HepG2 (cell line): ENCODE results near the gene WDR47. TPM values are rescaled to one million over a fixed set of nuclear protein-coding genes. Genes with fewer than 3 reads are reported as not detected.

Source experiments
- AKNA ChIP-seq: sonication (generic); formaldehyde crosslinking; IDR thresholded peaks from 2 replicates; pipeline ENCODE4 v1.4.0; 2020; ENCODE audit warnings: missing genetic modification reagents, borderline replicate concordance
- ARID4A ChIP-seq: sonication (generic); formaldehyde crosslinking; IDR thresholded peaks from 2 replicates; pipeline ENCODE4 v1.5.0; 2020; ENCODE audit warnings: mild to moderate bottlenecking, missing genetic modification reagents, borderline replicate concordance
- ARID5B ChIP-seq: IDR thresholded peaks from 2 replicates; pipeline ENCODE4 v1.4.0; 2020; ENCODE audit warnings: mild to moderate bottlenecking, missing genetic modification reagents
- MAZ ChIP-seq, 2 experiments: sonication (generic) in 1 of 2; formaldehyde crosslinking in 1 of 2; IDR thresholded peaks; 2 replicates each; pipeline versions ENCODE4 v1.5.0 to v1.6.1; 2012 to 2020; ENCODE audit warnings: low read depth in 2 of 2, mild to moderate bottlenecking in 2 of 2, borderline replicate concordance in 1 of 2, improper control_type of control experiment in 1 of 2, low read length in 1 of 2, missing genetic modification reagents in 1 of 2, moderate library complexity in 1 of 2
- NCOA2 ChIP-seq: sonication (generic); formaldehyde crosslinking; IDR thresholded peaks from 2 replicates; pipeline ENCODE4 v1.8.0; 2022; ENCODE audit warnings: inconsistent platforms
- PPARG ChIP-seq: conservative IDR thresholded peaks from 2 replicates; pipeline ENCODE4 v1.6.1; 2016; ENCODE audit warnings: missing biosample characterization, missing genetic modification reagents
- ZMYM4 ChIP-seq: sonication (generic); formaldehyde crosslinking; IDR thresholded peaks from 2 replicates; pipeline ENCODE4 v1.8.1; 2023; ENCODE audit warnings: mild to moderate bottlenecking, missing genetic modification reagents
- ZNF136 ChIP-seq: sonication (generic); formaldehyde crosslinking; IDR thresholded peaks from 2 replicates; pipeline ENCODE4 v1.8.1; 2022; ENCODE audit warnings: low read depth, mild to moderate bottlenecking, moderate library complexity, missing genetic modification reagents
- ZNF543 ChIP-seq: sonication (generic); formaldehyde crosslinking; IDR thresholded peaks from 2 replicates; pipeline ENCODE4 v1.4.0; 2020; ENCODE audit warnings: mild to moderate bottlenecking, missing genetic modification reagents
- polyA plus RNA-seq, 8 experiments: library from polyadenylated mRNA; depleted of rRNA in 3 of 8; stranded (reverse) in 7 of 8; unstranded in 1 of 8; fragments of >200 nt; fragmentation: Illumina TruSeq in 4 of 8; extraction: Trizol in 4 of 8; gene quantifications; 2 replicates each; pipeline versions ENCODE4 v1.2.1 to v1.2.3, GENCODE V29; 2011 to 2016; ENCODE audit warnings: low read depth in 4 of 8, missing spikeins in 1 of 8, mixed read lengths in 1 of 8; ENCODE audit not compliant: insufficient read depth in 1 of 8
- total RNA-seq, 5 experiments: library from RNA; depleted of rRNA; stranded (reverse); fragments of >200 nt; fragmentation: Illumina TruSeq; extraction: Trizol; gene quantifications; 2 replicates each; pipeline ENCODE4 v1.2.3, GENCODE V29; 2016; ENCODE audit warnings: low read depth in 1 of 5

WDR47 gene
- total and polyA plus RNA-seq, 2 of the 13 experiments (the other 11 are each of a cell fraction or from before 2014, with no cell fraction given), result 4.3 to 5.9 TPM

GRCh38 chr1:108953452-108953851, 88.5 kb downstream of the WDR47 start (continued):
- TF ChIP-seq ARID5B (CRISPR knock-in tag) (peak; percentile 9; the same call in 1 of the 2 replicates), MAZ (IDR thresholded peaks at IDR 0.05; ENCODE audit: borderline replicate concordance, low read depth, low read length) (no peak), MAZ (CRISPR knock-in tag; IDR thresholded peaks at IDR 0.05; ENCODE audit: low read depth) (0 out of 2 replicates have a peak, but pooled peaks have one; percentile 31), NCOA2 (CRISPR knock-in tag) (0 out of 2 replicates have a peak, but pooled peaks have one; percentile 43), AKNA (CRISPR knock-in tag) (no peak), ZMYM4 (peak; percentile 79), ZNF136 (CRISPR knock-in tag) (no peak), ZNF543 (CRISPR knock-in tag) (no peak), PPARG (CRISPR knock-in tag) (no peak), ARID4A (CRISPR knock-in tag) (peak; percentile 15; the same call in 1 of the 2 replicates)
